ENCODE data around the gene ELAVL4.
"Not testable (repeated sequence)": the region's sequence is repeated elsewhere in the genome, so short reads cannot be mapped to it uniquely, and the experiment has no call there.

ELAVL4 gene

GRCh38 chr1:50156241-50157010 lies 47.7 kb downstream of the ELAVL4 start:
- 90% methylated on average over 4 of the region's 7 CpGs for WGBS
- Histone ChIP-seq H3K27ac (ENCODE audit: low read depth, low read length) (no peak overlapping the region), H3K27me3 (ENCODE audit: insufficient read depth, low read length) (no peaks in the 10 kb centered on the region), H3K4me3 (ENCODE audit: low read length) (no peak overlapping the region), H3K9me3 (ENCODE audit: insufficient read depth, low read depth, low read length) (no peaks in the 10 kb centered on the region), H3K9ac (ENCODE audit: low read depth, low read length) (no peak overlapping the region), H3K4me1 (ENCODE audit: insufficient read depth, low read length) (peaks cover 3% of the 10 kb centered on the region; the same call in 1 of the 2 replicates), H3K36me3 (ENCODE audit: insufficient read depth, low read length) (no peaks in the 10 kb centered on the region)

DNA sequence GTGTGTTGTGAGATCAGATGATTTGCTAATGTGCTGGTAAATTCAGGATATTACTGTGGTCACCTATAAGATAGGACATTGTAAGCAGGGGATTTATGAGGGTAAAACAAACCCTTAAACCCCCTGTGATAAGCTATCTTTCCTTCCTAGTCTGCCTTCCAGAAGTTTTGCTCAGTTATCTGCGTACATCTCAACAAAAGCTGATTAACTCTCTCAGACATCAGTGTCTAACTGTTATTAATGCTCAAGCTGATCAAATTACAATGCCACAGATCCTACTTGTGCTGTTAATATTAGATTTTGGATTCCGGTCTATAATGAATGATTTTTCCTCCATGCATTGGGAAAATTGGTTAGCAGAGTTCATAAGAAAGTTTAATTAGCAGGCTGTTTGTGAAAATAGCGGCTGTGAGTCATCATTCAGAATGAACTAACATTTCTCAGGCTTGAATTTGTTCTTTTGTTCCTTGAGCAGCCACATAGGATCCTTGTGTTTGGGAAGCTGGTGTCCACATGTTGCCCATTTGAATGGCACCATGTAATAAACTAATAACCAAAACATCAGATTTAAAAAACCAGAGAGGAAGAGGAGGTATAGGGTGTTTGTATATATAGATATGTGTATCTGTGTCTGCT lies 48.7 kb downstream of the ELAVL4 start:
- no peaks in the 10 kb centered on the region for H3K27me3 ChIP-seq (ENCODE audit: insufficient read depth, low read length)
- no peak overlapping the region for H3K27ac ChIP-seq (ENCODE audit: low read depth, low read length)
- WGBS, result 76% methylated on average over 3 of the region's 3 CpGs
- no peaks in the 10 kb centered on the region for H3K9me3 ChIP-seq (ENCODE audit: insufficient read depth, low read depth, low read length)
- H3K4me3 ChIP-seq (ENCODE audit: low read length), result no peak overlapping the region
- no peak overlapping the region for H3K9ac ChIP-seq (ENCODE audit: low read depth, low read length)
- no peaks in the 10 kb centered on the region for H3K36me3 ChIP-seq (ENCODE audit: insufficient read depth, low read length)
- H3K4me1 ChIP-seq (ENCODE audit: insufficient read depth, low read length), result peaks cover 4% of the 10 kb centered on the region; the same call in 1 of the 2 replicates

GRCh38 chr1:50158421-50158820 lies 49.7 kb downstream of the ELAVL4 start:
- Histone ChIP-seq H3K9me3 (ENCODE audit: insufficient read depth, low read depth, low read length) (no peaks in the 10 kb centered on the region), H3K9ac (ENCODE audit: low read depth, low read length) (no peak overlapping the region), H3K4me3 (ENCODE audit: low read length) (no peak overlapping the region), H3K36me3 (ENCODE audit: insufficient read depth, low read length) (no peaks in the 10 kb centered on the region), H3K27ac (ENCODE audit: low read depth, low read length) (no peak overlapping the region), H3K4me1 (ENCODE audit: insufficient read depth, low read length) (peaks cover 4% of the 10 kb centered on the region; the same call in 1 of the 2 replicates), H3K27me3 (ENCODE audit: insufficient read depth, low read length) (no peaks in the 10 kb centered on the region)
- WGBS, result 83% methylated on average over 1 of the region's 1 CpG

GRCh38 chr1:50163680-50164079 lies 55.0 kb downstream of the ELAVL4 start:
- Histone ChIP-seq H3K4me1 (ENCODE audit: insufficient read depth, low read length) (peaks cover 13% of the 10 kb centered on the region; the same call in 1 of the 2 replicates), H3K9ac (ENCODE audit: low read depth, low read length) (no peak overlapping the region), H3K4me3 (ENCODE audit: low read length) (no peak overlapping the region), H3K9me3 (ENCODE audit: insufficient read depth, low read depth, low read length) (no peaks in the 10 kb centered on the region), H3K27me3 (ENCODE audit: insufficient read depth, low read length) (no peaks in the 10 kb centered on the region), H3K27ac (ENCODE audit: low read depth, low read length) (no peak overlapping the region), H3K36me3 (ENCODE audit: insufficient read depth, low read length) (no peaks in the 10 kb centered on the region)
- 61% methylated on average over 3 of the region's 4 CpGs for WGBS

- not testable (repeated sequence) for H3K27ac ChIP-seq (ENCODE audit: low read depth, low read length); H3K36me3 ChIP-seq (ENCODE audit: insufficient read depth, low read length); H3K9ac ChIP-seq (ENCODE audit: low read depth, low read length); H3K4me3 ChIP-seq (ENCODE audit: low read length); H3K27me3 ChIP-seq (ENCODE audit: insufficient read depth, low read length); H3K9me3 ChIP-seq (ENCODE audit: insufficient read depth, low read depth, low read length)
- H3K4me1 ChIP-seq (ENCODE audit: insufficient read depth, low read length), result peaks cover 10% of the 10 kb centered on the region; the same call in 1 of the 2 replicates
- 88% methylated on average over 1 of the region's 1 CpG for WGBS
These were observed 57.6 kb downstream of the ELAVL4 start for GRCh38 chr1:50166351-50166750.

DNA sequence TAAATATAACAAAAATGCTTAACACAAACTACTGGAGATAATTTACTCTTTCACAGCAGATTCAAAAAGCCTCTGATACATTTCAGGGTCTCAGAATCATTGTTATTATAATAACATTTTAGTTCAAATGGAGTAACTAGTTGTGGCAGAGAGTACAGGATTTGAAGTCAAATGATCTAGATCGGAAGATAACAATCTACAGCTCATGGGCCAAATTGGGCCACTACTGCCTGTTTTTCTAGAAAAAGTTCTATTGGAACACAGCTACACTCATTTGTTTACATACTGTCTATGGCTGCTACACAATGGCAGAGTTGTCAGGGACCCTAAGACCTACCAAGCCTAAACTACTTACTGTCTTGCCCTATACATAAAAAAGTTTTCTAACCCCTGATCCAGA lies 63.6 kb downstream of the ELAVL4 start:
- Histone ChIP-seq H3K4me3 (ENCODE audit: low read length) (no peak overlapping the region), H3K9me3 (ENCODE audit: insufficient read depth, low read depth, low read length) (no peaks in the 10 kb centered on the region), H3K9ac (ENCODE audit: low read depth, low read length) (no peak overlapping the region), H3K36me3 (ENCODE audit: insufficient read depth, low read length) (no peaks in the 10 kb centered on the region), H3K27ac (ENCODE audit: low read depth, low read length) (no peak overlapping the region), H3K27me3 (ENCODE audit: insufficient read depth, low read length) (no peaks in the 10 kb centered on the region), H3K4me1 (ENCODE audit: insufficient read depth, low read length) (no peaks in the 10 kb centered on the region)
- 90% methylated on average over 1 of the region's 1 CpG for WGBS

DNA sequence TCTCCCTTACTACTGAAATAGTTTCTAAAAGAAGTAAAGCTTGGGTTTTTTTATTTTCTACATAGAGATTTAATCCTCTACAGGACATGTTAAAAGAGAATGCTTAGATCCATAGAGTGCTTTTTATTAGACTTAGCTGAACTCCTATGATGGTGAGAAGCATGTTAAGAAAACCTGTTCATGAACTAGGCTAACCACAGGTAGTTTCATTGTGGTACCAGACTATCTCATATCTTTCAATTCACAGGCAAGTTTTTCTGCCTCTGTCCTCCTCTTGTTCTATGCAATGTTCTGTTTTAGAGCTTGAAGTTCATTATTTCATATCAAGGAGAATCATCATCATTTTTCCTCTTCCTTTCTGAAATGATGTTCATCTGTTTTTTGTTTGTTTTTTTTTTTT lies 65.4 kb downstream of the ELAVL4 start:
- Histone ChIP-seq H3K27ac (ENCODE audit: low read depth, low read length) (no peak overlapping the region), H3K9me3 (ENCODE audit: insufficient read depth, low read depth, low read length) (no peaks in the 10 kb centered on the region), H3K9ac (ENCODE audit: low read depth, low read length) (no peak overlapping the region), H3K27me3 (ENCODE audit: insufficient read depth, low read length) (no peaks in the 10 kb centered on the region), H3K4me1 (ENCODE audit: insufficient read depth, low read length) (no peaks in the 10 kb centered on the region), H3K36me3 (ENCODE audit: insufficient read depth, low read length) (no peaks in the 10 kb centered on the region), H3K4me3 (ENCODE audit: low read length) (no peak overlapping the region)

DNA sequence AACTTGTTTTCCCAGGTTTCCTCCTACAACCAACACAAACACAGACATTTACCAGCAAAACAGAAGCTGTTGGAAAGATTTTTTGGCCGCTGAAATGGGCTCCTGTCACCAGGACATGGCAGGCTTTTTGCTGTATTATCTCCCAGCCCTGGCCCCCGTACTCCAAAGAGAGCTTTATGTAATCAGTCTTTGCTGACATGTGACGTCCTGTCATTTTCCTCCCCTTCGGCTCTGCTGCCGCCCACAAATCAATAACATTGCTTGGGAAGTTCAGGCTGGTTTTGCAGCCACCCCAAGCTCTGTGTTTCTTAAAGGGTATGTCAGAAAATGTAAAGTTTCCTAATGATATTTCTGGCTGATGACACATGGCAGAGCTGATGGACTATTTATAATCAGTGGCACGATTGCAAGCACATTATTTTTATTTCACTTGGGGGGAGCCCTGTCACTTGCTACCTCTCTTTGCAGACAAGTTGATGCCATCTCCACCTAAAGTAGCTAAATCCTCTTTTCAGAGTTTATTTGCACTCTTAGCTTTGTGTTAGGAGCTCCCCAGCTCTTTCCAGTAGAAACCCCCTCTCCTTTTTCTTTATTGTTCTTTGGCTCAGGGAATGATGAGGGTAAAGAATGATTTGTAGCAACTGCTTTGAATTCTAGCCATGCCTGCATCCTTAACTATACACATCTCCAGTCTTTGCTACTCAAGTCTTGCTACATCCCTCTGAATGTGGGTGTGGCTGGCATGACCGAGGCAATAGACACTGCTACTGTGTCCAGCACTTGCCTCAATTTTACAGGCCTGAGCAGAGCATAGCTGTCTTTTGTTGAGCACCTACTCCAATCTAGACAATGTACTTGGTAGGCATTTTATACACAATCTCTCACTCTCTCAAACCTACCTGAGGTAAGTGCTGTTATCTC lies 67.3 kb downstream of the ELAVL4 start:
- H3K36me3 ChIP-seq (ENCODE audit: insufficient read depth, low read length), result no peaks in the 10 kb centered on the region
- H3K9me3 ChIP-seq (ENCODE audit: insufficient read depth, low read depth, low read length), result no peaks in the 10 kb centered on the region
- WGBS, result 75% methylated on average over 7 of the region's 7 CpGs
- H3K4me1 ChIP-seq (ENCODE audit: insufficient read depth, low read length), result no peaks in the 10 kb centered on the region
- H3K9ac ChIP-seq (ENCODE audit: low read depth, low read length), result no peak overlapping the region
- H3K27me3 ChIP-seq (ENCODE audit: insufficient read depth, low read length), result no peaks in the 10 kb centered on the region
- H3K27ac ChIP-seq (ENCODE audit: low read depth, low read length), result no peak overlapping the region
- no peak overlapping the region for H3K4me3 ChIP-seq (ENCODE audit: low read length)

DNA sequence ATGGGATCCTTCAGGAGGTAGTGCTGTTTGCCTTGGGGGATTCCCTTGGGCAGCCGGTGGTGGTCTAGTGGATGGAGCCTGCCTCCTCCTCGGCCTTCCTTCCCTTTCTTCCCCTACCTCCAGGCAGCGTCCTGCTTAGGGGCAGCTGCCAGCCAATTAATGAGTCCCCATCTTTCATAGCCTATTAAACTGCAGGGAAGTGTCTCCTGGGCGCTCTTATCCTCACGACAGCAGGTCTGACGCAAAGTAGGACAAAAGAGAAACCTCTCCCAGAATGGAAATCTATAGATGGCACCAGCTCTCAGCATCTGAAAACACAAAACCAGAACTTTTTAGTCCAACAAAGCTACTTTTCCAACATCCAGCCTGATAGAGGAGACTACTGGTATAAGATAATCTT lies 69.3 kb downstream of the ELAVL4 start:
- Histone ChIP-seq H3K36me3 (ENCODE audit: insufficient read depth, low read length) (no peaks in the 10 kb centered on the region), H3K9me3 (ENCODE audit: insufficient read depth, low read depth, low read length) (no peaks in the 10 kb centered on the region), H3K27me3 (ENCODE audit: insufficient read depth, low read length) (no peaks in the 10 kb centered on the region), H3K27ac (ENCODE audit: low read depth, low read length) (no peak overlapping the region), H3K4me3 (ENCODE audit: low read length) (no peak overlapping the region), H3K9ac (ENCODE audit: low read depth, low read length) (no peak overlapping the region), H3K4me1 (ENCODE audit: insufficient read depth, low read length) (no peaks in the 10 kb centered on the region)
- 70% methylated on average over 6 of the region's 6 CpGs for WGBS

- Histone ChIP-seq H3K27me3 (ENCODE audit: insufficient read depth, low read length) (no peaks in the 10 kb centered on the region), H3K27ac (ENCODE audit: low read depth, low read length) (no peak overlapping the region)
- WGBS, result 66% methylated on average over 2 of the region's 2 CpGs
These were observed 70.9 kb downstream of the ELAVL4 start for GRCh38 chr1:50179639-50180038.

GRCh38 chr1:50180367-50180766 lies 71.6 kb downstream of the ELAVL4 start:
- H3K9ac ChIP-seq (ENCODE audit: low read depth, low read length), result no peak overlapping the region

More at GRCh38 chr1:50179639-50180038, 70.9 kb downstream of the ELAVL4 start:
- Histone ChIP-seq H3K4me1 (ENCODE audit: insufficient read depth, low read length) (peaks cover 3% of the 10 kb centered on the region; the same call in 1 of the 2 replicates), H3K9ac (ENCODE audit: low read depth, low read length) (no peak overlapping the region), H3K36me3 (ENCODE audit: insufficient read depth, low read length) (no peaks in the 10 kb centered on the region), H3K9me3 (ENCODE audit: insufficient read depth, low read depth, low read length) (no peaks in the 10 kb centered on the region), H3K4me3 (ENCODE audit: low read length) (no peak overlapping the region)

More at GRCh38 chr1:50180367-50180766, 71.6 kb downstream of the ELAVL4 start:
- H3K9me3 ChIP-seq (ENCODE audit: insufficient read depth, low read depth, low read length), result no peaks in the 10 kb centered on the region
- H3K36me3 ChIP-seq (ENCODE audit: insufficient read depth, low read length), result no peaks in the 10 kb centered on the region
- no peak overlapping the region for H3K27ac ChIP-seq (ENCODE audit: low read depth, low read length)
- peaks cover 3% of the 10 kb centered on the region; the same call in 1 of the 2 replicates for H3K4me1 ChIP-seq (ENCODE audit: insufficient read depth, low read length)
- no peak overlapping the region for H3K4me3 ChIP-seq (ENCODE audit: low read length)
- H3K27me3 ChIP-seq (ENCODE audit: insufficient read depth, low read length), result no peaks in the 10 kb centered on the region
- 98% methylated on average over 1 of the region's 1 CpG for WGBS

Data from HUES64 (cell line).